ENCODE results near the gene RPS29.

RPS29 gene

GRCh38 chr14:49559979-49560768 lies 26.0 kb downstream of the RPS29 start:
- H3K27ac ChIP-seq, result no peak overlapping the region
- H3K4me3 ChIP-seq, result no peak overlapping the region

- Histone ChIP-seq H3K27ac (no peak overlapping the region), H3K4me3 (no peak overlapping the region)
Measured at GRCh38 chr14:49553892-49554291, 32.3 kb downstream of the RPS29 start.

- no peak overlapping the region for H3K27ac ChIP-seq
Measured at GRCh38 chr14:49553106-49553505, 33.1 kb downstream of the RPS29 start.

GRCh38 chr14:49551569-49551968 lies 34.6 kb downstream of the RPS29 start:
- no peak overlapping the region for H3K4me3 ChIP-seq
- no peak overlapping the region for H3K27ac ChIP-seq

More at GRCh38 chr14:49553106-49553505, 33.1 kb downstream of the RPS29 start:
- H3K4me3 ChIP-seq, result no peak overlapping the region

- Histone ChIP-seq H3K27ac (no peak overlapping the region), H3K4me3 (no peak overlapping the region)
Measured at GRCh38 chr14:49550286-49551184, 35.6 kb downstream of the RPS29 start.

GRCh38 chr14:49549881-49550280 lies 36.3 kb downstream of the RPS29 start:
- no peak overlapping the region for H3K4me3 ChIP-seq
- no peak overlapping the region for H3K27ac ChIP-seq

- Histone ChIP-seq H3K27ac (no peak overlapping the region), H3K4me3 (no peak overlapping the region)
Measured at GRCh38 chr14:49549446-49549845, 36.7 kb downstream of the RPS29 start.

GRCh38 chr14:49546766-49547165 lies 39.4 kb downstream of the RPS29 start:
- Histone ChIP-seq H3K27ac (no peak overlapping the region), H3K4me3 (no peak overlapping the region)

- no peak overlapping the region for H3K27ac ChIP-seq
- no peak overlapping the region for H3K4me3 ChIP-seq
Measured at GRCh38 chr14:49545716-49546115, 40.5 kb downstream of the RPS29 start.

- Histone ChIP-seq H3K4me3 (no peak overlapping the region), H3K27ac (no peak overlapping the region)
Measured at GRCh38 chr14:49545071-49545470, 41.1 kb downstream of the RPS29 start.

GRCh38 chr14:49541049-49541448 lies 45.1 kb downstream of the RPS29 start:
- H3K27ac ChIP-seq, result no peak overlapping the region
- H3K4me3 ChIP-seq, result no peak overlapping the region

- Histone ChIP-seq H3K4me3 (no peak overlapping the region), H3K27ac (no peak overlapping the region)
Measured at GRCh38 chr14:49538852-49539251, 47.3 kb downstream of the RPS29 start.
